WI38 (cell line): ENCODE data around the gene AURKA.

Experiments used
- H3K4me3 ChIP-seq: 2 replicates; pipeline ENCODE4 v1.5.1; 2011; ENCODE audit warnings: low read depth, mild to moderate bottlenecking, control low read depth, low read length
- CTCF ChIP-seq: IDR thresholded peaks from 2 replicates; pipeline ENCODE4 v1.5.1; 2012; ENCODE audit warnings: low read depth, mild to moderate bottlenecking, control low read depth, low read length

Gene AURKA

DNA sequence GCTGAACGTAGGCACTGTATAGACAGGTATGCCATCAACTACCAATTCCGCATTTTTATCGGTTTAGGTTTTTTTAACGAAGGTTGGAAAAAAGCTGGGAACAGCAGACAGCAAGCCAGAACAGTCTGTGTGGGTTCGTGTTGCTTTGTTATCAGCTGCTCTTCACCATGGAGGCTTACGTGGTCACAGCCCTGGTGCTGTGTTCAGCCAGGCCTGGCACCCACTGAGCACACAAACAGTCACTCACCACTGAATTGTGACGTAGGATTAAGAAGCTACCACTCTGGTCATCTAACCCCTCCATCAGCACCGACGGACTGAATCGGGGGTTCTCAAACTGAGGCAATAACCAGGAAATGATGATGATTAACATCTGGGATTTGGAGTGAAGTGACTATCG is 20.0 kb downstream of the AURKA start:
- no peak overlapping the region for H3K4me3 ChIP-seq
- TF ChIP-seq CTCF = no peak

GRCh38 chr20:56369179-56369578 is 22.8 kb downstream of the AURKA start:
- no peak overlapping the region for H3K4me3 ChIP-seq
- TF ChIP-seq CTCF = no peak

- no peak overlapping the region for H3K4me3 ChIP-seq
- no peak for TF ChIP-seq CTCF
Measured at GRCh38 chr20:56368351-56369134, 23.5 kb downstream of the AURKA start.

DNA sequence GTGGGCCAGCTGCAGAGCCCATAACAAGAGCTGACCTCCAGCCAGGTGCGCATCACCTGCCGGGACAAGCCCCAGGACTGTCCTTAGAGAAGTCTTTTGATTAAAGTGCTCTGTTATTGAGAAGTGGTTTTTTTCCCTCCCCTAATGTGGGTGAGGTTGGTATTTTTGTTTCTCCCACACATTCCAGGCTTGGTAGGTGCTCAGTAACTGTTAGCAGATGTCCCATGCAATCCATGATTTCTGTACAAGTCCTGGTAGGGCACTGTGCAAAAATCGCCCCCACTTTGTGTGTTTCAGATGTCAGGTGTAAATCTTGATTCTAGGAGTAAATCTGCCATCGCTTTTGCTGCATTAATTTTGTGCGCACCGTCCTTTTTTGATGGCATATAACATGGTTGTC is 28.5 kb downstream of the AURKA start:
- no peak overlapping the region for H3K4me3 ChIP-seq
- TF ChIP-seq CTCF = no peak

- TF ChIP-seq CTCF = no peak
- H3K4me3 ChIP-seq = no peak overlapping the region
Measured at GRCh38 chr20:56362833-56363413, 29.1 kb downstream of the AURKA start.

- TF ChIP-seq CTCF = no peak
- H3K4me3 ChIP-seq = no peak overlapping the region
Measured at GRCh38 chr20:56361900-56362299, 30.1 kb downstream of the AURKA start.

DNA sequence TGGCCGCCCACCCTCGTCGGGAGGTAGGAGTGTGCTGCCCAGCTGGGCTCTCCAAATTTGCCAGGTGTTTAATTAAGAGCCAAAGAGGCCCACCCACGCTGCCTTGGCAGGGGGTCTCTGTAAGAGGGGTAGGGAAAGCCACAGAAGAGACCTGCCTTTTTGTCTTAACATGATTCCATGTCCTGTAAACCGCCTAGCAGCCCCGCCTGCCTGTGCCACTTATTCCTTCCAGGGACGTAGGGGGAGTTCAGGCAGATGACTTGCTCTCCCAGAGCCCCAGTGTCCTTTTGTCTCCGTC is 31.2 kb downstream of the AURKA start:
- H3K4me3 ChIP-seq = no peak overlapping the region
- TF ChIP-seq CTCF = no peak
